M059J (cell line): ENCODE measurements around the gene KCNAB2. TPM values are rescaled to one million over a fixed set of nuclear protein-coding genes. Genes with fewer than 3 reads are reported as not detected.
"Not testable (repeated sequence)": the region's sequence is repeated elsewhere in the genome, so short reads cannot be mapped to it uniquely, and the experiment has no call there.

Experiments
- DNase-seq: peaks from one replicate; pipeline ENCODE4 v3.0.0-alpha.2; 2012; ENCODE audit warnings: low read depth
- total RNA-seq: library from RNA; depleted of rRNA; stranded (reverse); fragments of >200 nt; shearing (Covaris generic); gene quantifications from 2 replicates; pipeline ENCODE4 v1.2.3, GENCODE V29; 2014

The KCNAB2 gene
- total RNA-seq, 1 experiment from 2014 or later = 13.7 TPM

DNA sequence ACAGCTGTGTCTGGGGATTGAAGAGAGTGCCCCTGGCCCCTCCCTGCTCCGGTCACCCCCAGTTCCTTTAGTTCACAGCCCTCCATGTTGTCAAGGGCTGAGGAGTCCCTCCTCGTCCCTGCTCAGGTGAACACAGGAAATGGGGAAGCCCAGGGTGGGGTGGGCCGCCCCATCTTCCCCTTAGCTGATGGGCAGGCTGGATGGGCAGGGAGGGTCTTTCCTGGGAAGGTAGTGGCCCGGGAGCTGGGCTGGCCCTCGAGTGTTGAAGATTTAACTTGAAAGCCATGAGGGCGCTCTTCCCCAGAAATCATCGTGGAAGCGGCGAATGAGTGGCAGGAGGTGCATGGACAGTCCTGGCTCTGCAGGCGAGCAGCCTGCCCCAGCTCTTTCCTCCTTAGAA lies 35.1 kb upstream of the KCNAB2 start:
- no peak for DNase-seq

DNA sequence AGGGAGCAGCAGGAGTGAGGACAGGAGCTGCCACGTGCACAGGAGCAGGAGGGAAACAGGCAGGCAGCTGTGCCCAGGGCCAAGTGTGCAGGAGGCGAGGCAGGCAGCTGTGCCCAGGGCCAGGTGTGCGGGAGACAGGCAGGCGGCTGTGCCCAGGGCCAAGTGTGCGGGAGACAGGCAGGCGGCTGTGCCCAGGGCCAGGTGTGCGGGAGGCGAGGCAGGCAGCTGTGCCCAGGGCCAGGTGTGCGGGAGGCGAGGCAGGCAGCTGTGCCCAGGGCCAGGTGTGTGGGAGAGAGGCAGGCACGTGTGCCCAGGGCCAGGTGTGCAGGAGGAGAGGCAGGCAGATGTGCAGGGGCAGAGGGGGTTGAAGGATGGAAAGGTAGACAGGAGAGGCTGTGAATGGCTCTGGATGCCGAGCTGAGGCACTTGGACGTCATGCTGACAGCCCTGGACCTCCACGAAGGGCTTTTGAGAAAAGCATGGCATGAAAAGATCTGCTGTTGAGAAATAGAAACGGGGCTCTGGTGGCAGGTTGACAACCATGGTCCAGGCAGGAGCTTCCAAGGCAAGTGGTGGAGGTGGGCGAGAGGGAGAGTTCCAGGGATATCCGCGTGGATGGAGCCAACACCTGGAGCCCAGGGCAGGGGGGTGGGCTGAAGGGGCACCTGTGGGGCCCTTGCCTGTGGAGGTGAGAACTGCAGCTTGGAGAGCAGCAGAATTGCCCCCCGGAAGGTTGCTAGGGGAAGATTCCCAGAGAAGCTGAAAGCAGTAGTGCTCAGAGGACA lies 34.3 kb upstream of the KCNAB2 start:
- DNase-seq = no peak

DNA sequence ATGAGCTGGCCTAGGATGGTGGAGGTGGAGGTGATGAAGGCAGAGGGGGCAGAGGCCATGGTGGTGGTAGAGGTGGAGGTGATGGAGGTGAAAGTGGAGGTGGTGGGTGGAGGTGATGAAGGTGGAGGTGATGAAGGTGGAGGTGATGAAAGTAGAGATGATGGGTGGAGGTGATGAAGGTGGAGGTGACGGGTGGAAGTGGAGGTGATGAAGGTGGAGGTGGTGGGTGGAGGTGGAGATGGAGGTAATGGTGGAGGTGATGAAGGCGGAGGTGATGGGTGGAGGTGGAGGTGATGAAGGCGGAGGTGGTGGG lies 33.8 kb upstream of the KCNAB2 start:
- DNase-seq = no peak

DNA sequence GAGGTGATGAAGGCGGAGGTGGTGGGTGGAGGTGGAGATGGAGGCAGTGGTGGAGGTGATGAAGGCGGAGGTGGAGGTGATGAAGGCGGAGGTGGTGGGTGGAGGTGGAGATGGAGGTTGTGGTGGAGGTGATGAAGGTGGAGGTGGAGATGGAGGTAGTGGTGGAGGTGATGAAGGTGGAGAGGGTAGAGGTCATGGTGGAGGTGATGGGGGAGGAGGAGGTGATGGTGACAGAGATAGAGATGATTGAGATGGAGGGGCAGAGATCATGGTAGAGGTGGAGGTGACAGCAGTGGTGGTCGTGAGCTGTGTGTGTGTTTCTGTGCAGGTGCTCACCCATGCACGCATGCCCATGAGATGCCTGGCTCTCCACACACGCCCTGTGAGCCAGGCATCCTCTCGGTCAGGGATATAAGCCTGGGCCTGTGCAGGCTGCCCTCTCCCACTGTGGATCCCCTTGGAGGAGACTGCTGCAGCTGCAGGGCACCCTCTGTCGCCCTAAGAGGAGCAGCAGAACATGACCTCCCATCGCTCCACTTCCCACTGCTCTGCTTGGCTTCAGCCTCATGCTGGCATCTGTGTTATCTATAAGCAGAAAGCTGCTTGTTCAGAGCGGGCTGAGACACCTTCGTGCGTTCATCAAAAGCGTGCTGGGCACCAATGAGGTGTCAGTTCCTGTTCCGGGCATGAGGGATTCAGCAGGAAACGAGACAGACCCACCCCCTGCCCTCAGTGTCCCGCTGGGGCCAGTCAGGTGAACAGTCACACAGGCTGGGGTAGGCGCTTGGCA lies 33.0 kb upstream of the KCNAB2 start:
- DNase-seq = no peak

DNA sequence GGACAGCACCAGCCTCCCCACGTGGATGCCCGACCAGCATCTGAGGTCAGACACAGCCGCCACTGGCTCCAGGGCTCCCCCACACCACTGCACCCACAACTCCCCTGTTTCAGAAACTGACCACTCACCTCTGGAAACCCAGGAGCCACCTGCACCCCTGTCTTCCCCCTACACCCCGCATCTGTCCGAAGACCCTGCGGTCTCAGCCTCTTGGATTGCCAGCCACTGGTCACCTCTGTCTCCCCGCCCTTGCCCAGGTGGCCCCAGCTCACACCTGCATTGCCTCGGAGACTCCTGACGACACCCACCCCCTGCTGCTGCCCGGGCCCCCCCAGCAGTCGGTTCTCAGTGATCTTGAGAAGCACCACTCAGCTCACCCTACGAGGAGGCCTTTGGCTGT lies 32.2 kb upstream of the KCNAB2 start:
- no peak for DNase-seq

DNA sequence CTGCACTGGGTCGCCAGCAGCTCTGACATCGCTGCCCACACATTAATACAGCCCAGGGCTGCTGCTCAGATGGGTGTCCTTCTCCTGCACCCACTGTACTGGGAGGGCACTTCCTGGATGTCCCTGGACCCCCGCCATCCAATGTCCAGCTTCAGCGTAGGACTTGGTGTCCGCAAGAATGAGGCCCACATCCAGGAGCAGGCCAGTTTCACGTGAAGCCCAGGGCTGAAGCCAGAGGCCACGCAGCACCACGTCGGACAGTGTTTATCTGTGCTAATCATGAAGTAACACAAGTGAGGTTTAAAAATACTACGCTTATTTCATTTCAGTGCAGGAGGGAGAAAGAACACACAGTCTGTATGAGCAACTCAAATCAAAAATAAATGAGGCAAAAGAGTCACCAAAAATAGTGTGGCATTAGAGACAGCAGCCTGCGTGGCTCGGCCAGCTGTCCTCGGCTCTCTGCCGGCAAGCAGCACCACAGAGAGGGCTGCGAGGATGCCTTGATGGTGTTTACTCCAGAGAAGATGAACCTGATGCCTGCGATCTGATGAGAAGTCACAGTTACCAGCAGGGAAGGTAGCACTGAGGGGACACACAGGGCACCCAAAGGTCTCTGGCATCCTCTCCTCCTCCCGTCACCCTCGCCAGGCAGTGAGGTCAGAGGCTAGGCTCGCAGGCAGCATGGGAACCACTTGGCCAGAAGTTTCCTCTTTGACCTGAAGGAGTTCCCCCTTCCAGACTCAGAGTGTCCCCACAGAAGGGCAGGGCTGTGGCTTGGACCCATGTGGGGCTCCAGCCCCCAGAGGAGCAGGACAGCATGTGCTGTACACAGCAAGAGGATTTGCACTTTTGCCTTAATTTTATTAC lies 31.3 kb upstream of the KCNAB2 start:
- DNase-seq = no peak

DNA sequence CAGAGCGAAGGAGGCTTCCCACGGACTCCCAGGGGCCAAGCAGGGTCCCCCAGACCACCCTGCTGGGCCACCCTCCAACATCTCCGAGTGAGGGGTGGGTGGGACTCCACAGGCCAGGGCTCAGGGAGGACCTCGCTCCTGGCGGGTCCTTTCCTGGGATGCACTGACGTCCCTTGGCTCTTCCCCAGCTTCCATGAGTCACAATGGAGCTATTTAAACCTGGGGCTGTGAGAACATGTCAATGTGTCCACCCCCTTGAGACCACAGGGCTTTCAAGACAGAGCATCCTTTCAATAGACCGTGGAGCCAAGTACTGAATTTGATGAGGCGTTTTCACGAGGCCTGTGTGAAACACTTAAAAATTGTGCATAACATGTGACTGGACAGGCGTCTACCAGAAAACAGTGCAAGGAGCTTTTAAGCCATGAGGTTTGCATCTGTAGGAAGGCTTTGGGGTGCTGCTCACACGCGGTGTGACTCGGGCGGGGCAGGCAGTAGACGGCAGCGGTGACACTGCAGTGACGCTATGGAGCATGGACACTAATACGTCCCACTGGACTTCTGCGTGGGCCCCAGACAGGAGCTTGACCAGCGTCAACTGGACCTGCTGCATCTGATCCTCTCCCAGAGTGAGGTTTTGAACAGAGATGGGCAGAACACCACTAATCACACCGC lies 29.4 kb upstream of the KCNAB2 start:
- DNase-seq = peak; percentile 84

DNA sequence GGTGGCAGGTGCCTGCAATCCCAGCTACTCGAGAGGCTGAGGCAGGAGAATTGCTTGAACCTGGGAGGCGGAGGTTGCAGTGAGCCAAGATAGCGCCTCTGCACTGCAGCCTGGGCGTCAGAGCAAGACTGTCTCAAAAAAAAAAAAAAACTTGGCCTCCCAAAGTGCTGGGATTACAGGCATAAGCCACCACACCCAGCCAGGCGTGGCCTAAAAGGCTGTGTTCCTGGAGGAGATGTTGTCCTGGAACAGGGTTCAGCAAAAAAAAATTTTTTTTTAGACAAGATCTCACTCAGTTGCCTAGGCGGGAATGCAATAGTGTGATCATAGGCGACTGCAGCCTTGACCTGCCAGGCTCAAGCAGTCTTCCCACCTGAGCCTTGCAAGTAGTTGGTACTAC lies 28.0 kb upstream of the KCNAB2 start:
- DNase-seq = not testable (repeated sequence)

DNA sequence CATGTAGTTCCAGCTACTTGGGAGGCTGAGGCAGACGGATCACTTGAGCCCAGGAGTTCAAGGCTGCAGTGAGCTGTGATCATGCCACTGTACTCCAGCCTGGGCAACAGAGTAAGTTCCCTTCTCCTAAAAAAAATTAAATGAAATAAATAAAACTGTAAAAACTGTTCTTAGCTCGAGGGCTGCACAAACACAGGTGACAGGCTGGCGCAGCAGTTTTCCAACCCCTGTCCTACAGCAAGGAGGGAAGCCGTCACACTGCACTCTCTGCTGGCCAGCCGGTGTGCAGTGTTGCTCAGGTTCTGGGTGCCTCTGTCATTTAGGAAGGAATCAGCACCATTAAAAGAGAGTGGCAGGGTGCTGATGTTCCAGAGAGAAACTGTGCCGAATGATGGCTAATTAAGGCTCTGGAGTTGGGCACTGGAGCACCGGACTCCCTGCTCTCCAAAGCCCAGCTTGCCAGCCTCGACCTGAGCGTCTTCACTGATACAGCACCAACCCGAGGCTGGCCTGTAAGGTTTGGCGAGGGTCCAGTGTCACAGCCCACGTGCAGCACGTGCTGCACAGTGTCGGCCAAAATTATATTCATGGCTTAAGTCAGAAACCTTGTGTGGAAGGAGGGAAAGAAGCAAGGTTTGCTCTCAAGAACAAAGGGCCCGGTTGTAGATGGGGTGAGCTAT lies 26.4 kb upstream of the KCNAB2 start:
- no peak for DNase-seq

DNA sequence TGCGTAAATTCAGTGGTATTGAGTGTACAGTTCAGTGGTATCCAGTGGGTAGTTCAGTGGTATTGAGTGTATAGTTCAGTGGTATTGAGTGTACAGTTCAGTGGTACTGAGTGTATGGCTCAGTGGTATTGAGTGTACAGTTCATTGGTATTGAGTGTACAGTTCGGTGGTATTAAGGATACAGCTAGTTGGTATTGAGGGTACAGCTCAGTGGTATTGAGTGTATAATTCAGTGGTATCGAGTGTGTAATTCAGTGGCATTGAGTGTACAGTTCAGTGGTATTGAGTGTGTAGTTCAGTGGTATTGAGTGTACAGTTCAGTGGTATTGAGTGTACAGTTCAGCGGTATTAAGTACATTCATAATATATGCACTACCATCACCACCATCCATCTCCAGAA lies 23.5 kb upstream of the KCNAB2 start:
- DNase-seq = no peak

DNA sequence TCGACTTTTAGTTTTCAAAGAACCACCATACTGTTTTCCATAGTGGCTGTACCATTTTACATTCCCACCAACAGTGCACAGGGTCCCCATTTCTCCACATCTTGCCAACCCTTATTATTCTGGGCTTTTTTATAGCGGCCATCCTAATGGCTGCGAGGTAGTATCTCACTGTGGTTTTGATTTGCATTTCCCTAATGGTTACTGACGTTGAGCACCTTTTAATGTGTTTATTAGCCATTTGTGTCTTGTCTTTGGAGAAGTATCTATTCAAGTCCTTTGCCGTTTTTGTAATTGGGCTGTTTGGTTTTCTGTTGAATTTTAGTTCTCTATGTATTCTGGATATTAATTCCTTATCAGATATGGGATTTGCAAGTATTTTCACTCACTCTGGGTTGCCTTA lies 22.3 kb upstream of the KCNAB2 start:
- no peak for DNase-seq

DNA sequence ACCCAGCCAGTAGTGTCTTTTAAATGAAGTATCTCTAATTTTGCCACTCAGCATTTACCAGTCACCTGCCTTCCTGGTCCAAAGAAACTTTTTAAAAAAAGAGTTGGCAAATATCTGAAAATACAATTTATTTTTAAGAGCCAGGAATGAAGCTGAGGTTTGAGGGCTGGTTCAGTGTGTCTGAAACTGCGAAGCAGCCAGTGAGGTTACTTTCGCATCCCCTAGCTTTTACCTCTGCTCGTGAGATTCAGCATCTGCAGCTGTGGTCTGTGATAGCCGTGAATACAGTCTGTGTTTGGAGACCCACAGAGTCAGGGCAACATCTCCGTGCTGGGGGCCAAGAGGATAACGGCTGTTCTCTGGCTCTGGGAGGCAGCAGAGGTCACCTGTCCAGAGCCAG lies 21.3 kb upstream of the KCNAB2 start:
- no peak for DNase-seq

DNA sequence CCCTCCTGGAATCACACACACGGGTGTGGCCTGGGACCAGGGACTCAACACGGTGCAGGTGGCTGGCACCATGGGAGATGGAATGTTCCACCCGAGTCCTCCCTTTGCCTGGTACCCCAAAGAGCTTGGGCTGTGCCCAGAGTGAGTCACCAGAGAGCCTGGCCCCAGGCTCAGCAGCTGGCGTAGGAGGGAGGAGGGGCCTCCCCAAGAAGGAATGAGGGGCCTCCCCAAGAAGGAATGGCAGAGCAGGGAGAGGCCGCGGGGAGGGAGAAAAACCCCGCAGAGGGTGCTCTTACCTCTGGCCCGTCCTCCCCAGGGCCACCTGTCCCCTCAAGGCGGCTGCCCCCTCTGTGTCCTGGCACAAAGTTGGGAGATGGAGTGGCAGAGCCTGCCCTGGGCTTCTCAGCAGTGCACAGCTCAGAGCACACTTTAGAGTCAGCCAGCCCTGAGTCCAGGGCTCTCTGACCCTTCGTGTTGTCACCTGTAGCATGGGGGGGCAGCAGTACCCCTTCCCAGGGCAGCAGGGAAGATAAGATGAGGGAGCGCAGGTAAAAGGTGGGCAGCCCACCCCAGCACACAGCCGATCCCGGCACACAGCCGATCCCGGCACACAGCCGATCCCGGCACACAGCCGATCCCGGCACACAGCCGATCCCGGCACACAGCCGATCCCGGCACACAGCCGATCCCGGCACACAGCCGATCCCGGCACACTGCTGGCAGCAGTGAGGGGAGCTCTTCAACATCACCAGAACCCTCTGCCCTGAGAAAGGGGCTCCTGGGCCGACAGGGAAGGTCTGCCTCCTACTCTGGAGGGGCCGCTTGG lies 20.2 kb upstream of the KCNAB2 start:
- DNase-seq = peak; percentile 52

DNA sequence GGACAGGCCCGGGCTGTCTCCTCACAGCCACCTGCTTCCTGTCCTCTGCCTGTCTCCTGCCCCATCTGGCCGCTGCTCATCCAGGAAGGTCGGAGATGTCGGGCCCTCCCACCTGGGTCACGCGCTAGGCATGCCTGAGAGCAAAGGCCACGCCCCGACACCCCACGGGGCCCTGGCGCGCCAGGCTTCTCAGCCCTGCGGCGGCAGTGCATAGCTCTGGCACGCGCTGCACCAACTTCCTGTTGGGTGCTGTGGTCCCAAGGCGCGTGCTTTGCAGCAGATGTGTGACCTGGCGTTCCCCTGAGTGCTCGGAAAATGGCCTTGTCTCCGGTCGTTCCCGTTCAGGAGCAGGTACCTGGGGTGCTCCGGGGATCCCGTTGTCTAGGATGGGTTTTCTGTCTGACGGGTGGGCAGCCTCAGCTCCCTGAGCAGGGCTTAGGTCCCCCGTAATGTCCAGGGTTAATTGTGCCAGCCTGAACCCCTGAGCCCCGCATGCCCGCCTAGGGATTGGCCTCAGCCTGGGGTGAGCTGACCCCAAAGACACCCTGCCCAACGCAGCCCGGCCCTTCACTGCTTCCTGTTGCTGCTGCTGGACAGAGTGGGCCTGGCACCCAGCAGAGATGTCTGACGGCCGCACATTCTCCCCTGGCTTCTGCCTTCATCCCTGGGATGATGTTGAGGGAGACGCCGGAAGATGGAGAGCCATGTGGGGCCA lies 19.4 kb upstream of the KCNAB2 start:
- no peak for DNase-seq

DNA sequence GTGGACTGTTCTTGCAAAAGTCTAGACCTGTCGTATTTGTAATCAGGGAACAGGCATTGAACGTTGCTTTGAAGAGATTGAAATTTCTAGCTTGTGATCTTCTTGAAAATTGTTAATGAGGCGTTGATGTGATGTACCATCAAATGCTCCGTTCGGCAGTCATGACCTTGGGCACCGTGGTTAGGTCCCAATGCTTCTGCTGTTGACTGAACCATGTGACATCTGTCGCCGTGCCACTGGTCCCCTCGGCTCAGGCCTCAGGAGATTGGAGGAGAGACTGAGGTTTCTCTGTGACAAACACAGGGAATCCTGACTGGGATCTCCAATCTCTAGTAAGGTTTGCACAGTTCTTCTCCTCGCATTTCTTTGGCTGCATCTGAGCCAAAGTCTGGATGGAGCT lies 18.1 kb upstream of the KCNAB2 start:
- DNase-seq = no peak

DNA sequence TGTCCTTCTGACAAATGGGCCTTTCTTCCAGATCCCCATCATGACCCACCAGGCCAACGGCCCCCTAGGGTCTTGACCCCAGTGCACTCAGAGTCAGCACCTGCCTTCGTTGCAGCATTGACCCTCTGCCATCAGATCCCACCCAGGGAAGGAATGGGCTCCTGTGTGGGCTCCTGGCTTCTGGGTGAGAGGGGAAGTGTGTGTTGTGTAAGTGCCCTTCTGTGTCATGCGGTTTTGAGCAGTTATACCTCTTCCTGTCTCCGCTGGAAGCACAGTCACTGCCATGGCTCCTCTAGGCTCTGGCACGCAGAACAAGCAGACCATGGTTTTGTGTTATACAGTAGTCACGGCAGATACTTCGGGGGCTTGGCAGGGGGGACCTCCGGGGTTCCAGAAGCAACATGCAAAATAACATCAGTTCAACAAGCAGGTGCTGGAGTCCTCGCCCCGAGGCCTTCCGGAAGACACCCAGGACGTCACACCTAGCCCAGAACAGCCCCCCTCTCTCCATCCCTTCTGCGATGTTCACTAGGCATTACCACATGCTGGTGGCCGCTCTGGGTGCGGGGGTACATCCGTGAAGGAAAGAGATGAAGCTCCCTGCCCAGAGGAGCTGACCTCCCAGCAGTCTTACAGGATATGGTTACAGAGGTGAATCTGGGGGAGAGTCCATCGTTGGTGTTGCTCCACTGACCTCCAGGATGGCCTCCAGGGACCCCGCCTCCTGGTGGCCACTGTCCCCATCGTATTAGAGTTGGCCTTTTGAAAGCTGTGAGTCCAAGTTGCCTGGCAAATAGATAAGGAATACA lies 17.4 kb upstream of the KCNAB2 start:
- no peak for DNase-seq

DNA sequence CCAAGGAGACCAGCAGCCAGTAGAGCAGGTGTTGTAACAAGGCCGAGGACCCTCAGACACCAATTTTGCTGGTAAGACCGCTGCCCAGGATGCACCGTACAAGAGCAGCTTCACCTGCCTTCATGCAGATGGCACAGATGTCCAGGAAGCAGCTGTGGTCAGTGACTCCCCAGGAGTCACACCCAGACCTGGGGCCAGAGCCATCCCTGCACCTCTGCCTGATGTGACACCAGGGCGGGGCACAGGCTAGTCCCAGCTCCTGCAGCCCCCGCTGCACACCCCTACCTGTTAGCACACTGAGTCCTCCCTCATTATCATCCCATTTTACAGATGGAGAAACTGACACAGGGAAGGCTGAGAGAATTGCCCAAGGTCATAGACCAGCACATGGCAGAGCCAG lies 16.3 kb upstream of the KCNAB2 start:
- no peak for DNase-seq

DNA sequence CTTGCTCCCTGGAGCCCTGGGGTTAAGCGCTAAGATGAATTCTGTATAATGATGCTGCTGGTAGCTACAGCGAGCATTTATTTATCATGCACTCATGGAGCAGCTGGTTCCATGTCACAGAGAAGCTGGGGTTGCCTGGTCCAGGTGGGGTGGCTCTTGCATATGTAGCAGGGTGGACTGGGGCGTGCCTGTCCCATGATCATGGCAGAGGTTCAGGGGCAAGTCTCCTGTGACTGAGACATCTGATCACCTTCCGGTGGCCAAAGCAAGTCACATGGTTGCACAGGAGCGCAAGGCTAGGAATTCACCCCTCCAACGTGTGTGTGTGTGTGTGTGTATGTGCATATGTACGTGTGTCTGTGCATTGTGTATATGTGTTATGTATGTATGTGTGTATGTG lies 15.6 kb upstream of the KCNAB2 start:
- no peak for DNase-seq
